HEK293 (cell line): ENCODE results near the gene ODF2.

Experiments
- CTCF ChIA-PET: fragments of 350-600 bp; formaldehyde crosslinking; extraction: SDS; loops from one replicate; lab custom pipeline; 2021; ENCODE audit warnings: antibody characterized with exemption; lab: Yijun Ruan, JAX
- POLR2A ChIA-PET: fragments of 300-600 bp; formaldehyde crosslinking; extraction: SDS; loops from one replicate; lab custom pipeline; 2020; ENCODE audit warnings: antibody characterized with exemption, inconsistent platforms; lab: Yijun Ruan, JAX
- H3K27ac ChIP-seq: fragments of 200-500 bp; sonication (Bioruptor generic); 2 replicates; pipeline ENCODE4 v1.5.1; 2014; ENCODE audit warnings: low read depth, low read length, control low read depth, inconsistent platforms; ENCODE audit errors: extremely low read depth
- H3K36me3 ChIP-seq, 2 experiments: fragments of 200-500 bp in 1 of 2; sonication (Bioruptor generic) in 1 of 2; 1 replicate in 1 of 2; 2 replicates in 1 of 2; pipeline ENCODE4 v1.5.1; 2014 to 2017; ENCODE audit warnings: inconsistent platforms in 2 of 2, low read length in 2 of 2; ENCODE audit not compliant: control insufficient read depth in 2 of 2, insufficient read depth in 1 of 2
- H3K4me1 ChIP-seq: fragments of 200-500 bp; sonication (Bioruptor generic); 2 replicates; pipeline ENCODE4 v1.5.1; 2014; ENCODE audit warnings: mild to moderate bottlenecking, low read length, inconsistent platforms; ENCODE audit not compliant: control insufficient read depth, insufficient read depth
- H3K4me3 ChIP-seq: 2 replicates; pipeline ENCODE4 v1.5.1; 2011; ENCODE audit warnings: low read depth, mild to moderate bottlenecking, control low read depth, low read length, moderate library complexity
- H3K9me3 ChIP-seq: fragments of 200-500 bp; sonication (Bioruptor generic); 2 replicates; pipeline ENCODE4 v1.5.1; 2014; ENCODE audit warnings: low read depth, low read length, inconsistent platforms; ENCODE audit not compliant: control insufficient read depth, insufficient read depth
- PRDM10 ChIP-seq: fragments of 450-650 bp; formaldehyde crosslinking; IDR thresholded peaks from 2 replicates; pipeline ENCODE4 v1.5.1; 2016; ENCODE audit warnings: missing biosample characterization, missing genetic modification characterization
- PRDM6 ChIP-seq: fragments of 450-650 bp; formaldehyde crosslinking; IDR thresholded peaks from 2 replicates; pipeline ENCODE4 v1.5.1; 2017; ENCODE audit warnings: missing biosample characterization, missing genetic modification characterization
- SCRT1 ChIP-seq: fragments of 450-650 bp; formaldehyde crosslinking; IDR thresholded peaks from 2 replicates; pipeline ENCODE4 v1.5.1; 2016; ENCODE audit warnings: missing biosample characterization, missing genetic modification characterization, borderline replicate concordance
- SCRT2 ChIP-seq: fragments of 450-650 bp; formaldehyde crosslinking; IDR thresholded peaks from 2 replicates; pipeline ENCODE4 v1.5.1; 2016; ENCODE audit warnings: missing biosample characterization, missing genetic modification characterization
- SP7 ChIP-seq: fragments of 450-650 bp; formaldehyde crosslinking; IDR thresholded peaks from 2 replicates; pipeline ENCODE4 v1.5.1; 2016; ENCODE audit warnings: missing biosample characterization, missing genetic modification characterization
- YY2 ChIP-seq: fragments of 450-650 bp; formaldehyde crosslinking; IDR thresholded peaks from 2 replicates; pipeline ENCODE4 v1.5.1; 2016; ENCODE audit warnings: missing biosample characterization, missing genetic modification characterization
- ZBTB20 ChIP-seq: fragments of 450-650 bp; formaldehyde crosslinking; IDR thresholded peaks from 2 replicates; pipeline ENCODE4 v1.5.1; 2016; ENCODE audit warnings: missing biosample characterization, missing genetic modification characterization
- ZBTB48 ChIP-seq: fragments of 450-650 bp; formaldehyde crosslinking; IDR thresholded peaks from 2 replicates; pipeline ENCODE4 v1.5.1; 2016; ENCODE audit warnings: missing biosample characterization, missing genetic modification characterization
- ZNF223 ChIP-seq: fragments of 450-650 bp; formaldehyde crosslinking; IDR thresholded peaks from 2 replicates; pipeline ENCODE4 v1.5.1; 2016; ENCODE audit warnings: missing biosample characterization, missing genetic modification characterization
- ZNF302 ChIP-seq: fragments of 450-650 bp; formaldehyde crosslinking; IDR thresholded peaks from 2 replicates; pipeline ENCODE4 v1.5.1; 2016; ENCODE audit warnings: missing biosample characterization, missing genetic modification characterization, low read depth
- ZNF423 ChIP-seq: fragments of 450-650 bp; formaldehyde crosslinking; IDR thresholded peaks from 2 replicates; pipeline ENCODE4 v1.5.1; 2016; ENCODE audit warnings: missing biosample characterization, missing genetic modification characterization
- ZNF501 ChIP-seq: fragments of 450-650 bp; formaldehyde crosslinking; IDR thresholded peaks from 2 replicates; pipeline ENCODE4 v1.5.1; 2016; ENCODE audit warnings: missing biosample characterization, missing genetic modification characterization
- ZNF530 ChIP-seq: fragments of 450-650 bp; formaldehyde crosslinking; IDR thresholded peaks from 2 replicates; pipeline ENCODE4 v1.5.1; 2016; ENCODE audit warnings: low read depth, missing biosample characterization, missing genetic modification characterization
- ZNF555 ChIP-seq: fragments of 450-650 bp; formaldehyde crosslinking; conservative IDR thresholded peaks from 2 replicates; pipeline ENCODE4 v1.5.1; 2017; ENCODE audit warnings: missing biosample characterization, mild to moderate bottlenecking, missing genetic modification characterization, inconsistent platforms
- ZNF830 ChIP-seq: fragments of 450-650 bp; IDR thresholded peaks from 2 replicates; pipeline ENCODE4 v1.5.0; 2018; ENCODE audit warnings: missing biosample characterization, missing genetic modification characterization, low read depth, mild to moderate bottlenecking, moderate library complexity
- ZXDB ChIP-seq: fragments of 450-650 bp; formaldehyde crosslinking; IDR thresholded peaks from 2 replicates; pipeline ENCODE4 v1.5.1; 2016; ENCODE audit warnings: missing biosample characterization, missing genetic modification characterization
- TF ChIP-seq, protein P1 (sequence below): fragments of 450-650 bp; formaldehyde crosslinking; IDR thresholded peaks from 2 replicates; pipeline ENCODE4 v1.5.1; 2016; ENCODE audit warnings: missing biosample characterization, missing genetic modification characterization
- TF ChIP-seq, protein P2 (sequence below): fragments of 450-650 bp; formaldehyde crosslinking; IDR thresholded peaks from 2 replicates; pipeline ENCODE4 v1.5.1; 2016; ENCODE audit warnings: missing biosample characterization, missing genetic modification characterization

The ODF2 gene

DNA sequence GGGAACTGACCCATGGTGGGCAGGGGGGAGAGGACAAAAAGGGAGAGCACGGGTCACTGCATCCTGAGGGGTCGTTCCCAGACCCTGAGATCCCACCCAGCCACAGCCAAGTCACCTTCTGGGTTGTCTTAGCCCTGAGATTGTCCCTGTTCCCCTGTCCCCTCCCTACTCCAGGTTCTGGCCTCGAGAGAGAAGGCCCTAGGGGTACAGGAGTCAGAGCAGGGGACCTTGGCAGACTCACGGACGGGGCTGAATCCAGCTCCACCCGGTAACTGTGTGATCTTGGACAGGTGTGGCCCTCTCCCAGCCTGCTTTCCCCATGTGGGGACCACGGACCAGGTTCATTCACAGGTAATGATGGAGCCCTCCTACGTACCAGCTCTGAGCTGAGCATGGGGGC, 46.4 kb upstream of the ODF2 start:
- H3K4me3 ChIP-seq, result no peak overlapping the region
- no peaks in the 10 kb centered on the region for H3K4me1 ChIP-seq
- ChIA-PET POLR2A (interaction anchor here (1.0 kb wide), 2 partner anchors 38 to 43 kb away, joined by 3 to 4 read pairs; partner anchors contain the start of gene URM1), CTCF (interaction anchor here (0.7 to 5.1 kb wide), 6 partner anchors 9 to 47 kb away, joined by 3 to 69 read pairs (median 4); partner anchors contain the start of gene CERCAM)
- H3K9me3 ChIP-seq, result no peaks in the 10 kb centered on the region
- H3K36me3 ChIP-seq, result no peaks in the 10 kb centered on the region
- no peak for TF ChIP-seq ZBTB20 (tag by site-specific recombination)
- TF ChIP-seq, protein P1, sequence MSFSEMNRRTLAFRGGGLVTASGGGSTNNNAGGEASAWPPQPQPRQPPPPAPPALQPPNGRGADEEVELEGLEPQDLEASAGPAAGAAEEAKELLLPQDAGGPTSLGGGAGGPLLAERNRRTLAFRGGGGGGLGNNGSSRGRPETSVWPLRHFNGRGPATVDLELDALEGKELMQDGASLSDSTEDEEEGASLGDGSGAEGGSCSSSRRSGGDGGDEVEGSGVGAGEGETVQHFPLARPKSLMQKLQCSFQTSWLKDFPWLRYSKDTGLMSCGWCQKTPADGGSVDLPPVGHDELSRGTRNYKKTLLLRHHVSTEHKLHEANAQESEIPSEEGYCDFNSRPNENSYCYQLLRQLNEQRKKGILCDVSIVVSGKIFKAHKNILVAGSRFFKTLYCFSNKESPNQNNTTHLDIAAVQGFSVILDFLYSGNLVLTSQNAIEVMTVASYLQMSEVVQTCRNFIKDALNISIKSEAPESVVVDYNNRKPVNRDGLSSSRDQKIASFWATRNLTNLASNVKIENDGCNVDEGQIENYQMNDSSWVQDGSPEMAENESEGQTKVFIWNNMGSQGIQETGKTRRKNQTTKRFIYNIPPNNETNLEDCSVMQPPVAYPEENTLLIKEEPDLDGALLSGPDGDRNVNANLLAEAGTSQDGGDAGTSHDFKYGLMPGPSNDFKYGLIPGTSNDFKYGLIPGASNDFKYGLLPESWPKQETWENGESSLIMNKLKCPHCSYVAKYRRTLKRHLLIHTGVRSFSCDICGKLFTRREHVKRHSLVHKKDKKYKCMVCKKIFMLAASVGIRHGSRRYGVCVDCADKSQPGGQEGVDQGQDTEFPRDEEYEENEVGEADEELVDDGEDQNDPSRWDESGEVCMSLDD (tag by site-specific recombination), result no peak
- TF ChIP-seq ZNF830, result no peak
- TF ChIP-seq PRDM10 (tag by site-specific recombination), result no peak
- no peak for TF ChIP-seq ZNF223
- TF ChIP-seq ZNF302 (tag by site-specific recombination), result no peak
- TF ChIP-seq, protein P2, sequence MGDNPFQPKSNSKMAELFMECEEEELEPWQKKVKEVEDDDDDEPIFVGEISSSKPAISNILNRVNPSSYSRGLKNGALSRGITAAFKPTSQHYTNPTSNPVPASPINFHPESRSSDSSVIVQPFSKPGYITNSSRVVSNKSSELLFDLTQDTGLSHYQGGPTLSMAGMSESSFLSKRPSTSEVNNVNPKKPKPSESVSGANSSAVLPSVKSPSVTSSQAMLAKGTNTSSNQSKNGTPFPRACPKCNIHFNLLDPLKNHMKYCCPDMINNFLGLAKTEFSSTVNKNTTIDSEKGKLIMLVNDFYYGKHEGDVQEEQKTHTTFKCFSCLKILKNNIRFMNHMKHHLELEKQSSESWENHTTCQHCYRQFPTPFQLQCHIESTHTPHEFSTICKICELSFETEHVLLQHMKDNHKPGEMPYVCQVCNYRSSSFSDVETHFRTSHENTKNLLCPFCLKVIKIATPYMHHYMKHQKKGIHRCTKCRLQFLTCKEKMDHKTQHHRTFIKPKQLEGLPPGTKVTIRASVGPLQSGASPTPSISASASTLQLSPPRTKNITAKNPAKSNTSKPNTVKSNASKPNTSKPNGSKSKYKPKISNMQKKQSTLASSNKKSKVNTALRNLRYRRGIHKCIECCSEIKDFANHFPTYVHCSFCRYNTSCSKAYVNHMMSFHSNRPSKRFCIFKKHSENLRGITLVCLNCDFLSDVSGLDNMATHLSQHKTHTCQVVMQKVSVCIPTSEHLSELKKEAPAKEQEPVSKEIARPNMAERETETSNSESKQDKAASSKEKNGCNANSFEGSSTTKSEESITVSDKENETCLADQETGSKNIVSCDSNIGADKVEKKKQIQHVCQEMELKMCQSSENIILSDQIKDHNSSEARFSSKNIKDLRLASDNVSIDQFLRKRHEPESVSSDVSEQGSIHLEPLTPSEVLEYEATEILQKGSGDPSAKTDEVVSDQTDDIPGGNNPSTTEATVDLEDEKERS, result no peak
- TF ChIP-seq SP7, result no peak
- no peak for TF ChIP-seq SCRT2 (tag by site-specific recombination)
- TF ChIP-seq SCRT1, result no peak
- TF ChIP-seq ZBTB48 (tag by site-specific recombination), result no peak
- TF ChIP-seq ZNF501 (tag by site-specific recombination), result no peak
- TF ChIP-seq, all 188 proteins: peak for 0
- no peak overlapping the region for H3K27ac ChIP-seq

GRCh38 chr9:128409978-128410377, 45.8 kb upstream of the ODF2 start:
- TF ChIP-seq PRDM6 (tag by site-specific recombination), result no peak
- TF ChIP-seq YY2 (tag by site-specific recombination), result no peak
- TF ChIP-seq ZXDB (tag by site-specific recombination), result no peak
- TF ChIP-seq ZNF530 (tag by site-specific recombination), result no peak
- TF ChIP-seq ZBTB20 (tag by site-specific recombination), result no peak
- TF ChIP-seq SCRT2 (tag by site-specific recombination), result 0 out of 2 replicates have a peak, but pooled peaks have one; percentile 11
- TF ChIP-seq ZNF423 (tag by site-specific recombination), result no peak
- TF ChIP-seq ZNF555 (tag by site-specific recombination), result no peak
- TF ChIP-seq, all 188 proteins: peak for 1
- Histone ChIP-seq H3K27ac (no peak overlapping the region), H3K9me3 (no peaks in the 10 kb centered on the region), H3K4me3 (no peak overlapping the region), H3K4me1 (no peaks in the 10 kb centered on the region), H3K36me3 (no peaks in the 10 kb centered on the region)
- CTCF ChIA-PET, result interaction anchor here (0.7 to 5.1 kb wide), 8 partner anchors 9 to 116 kb away, joined by 3 to 69 read pairs (median 4); partner anchors contain the start of gene CERCAM
- POLR2A ChIA-PET, result interaction anchor here (0.6 to 1.0 kb wide), 3 partner anchors 39 to 239 kb away, joined by 3 to 5 read pairs (median 4); partner anchors contain the start of gene URM1
